Measurements from ENCODE around the gene ZFX.
"Not testable (repeated sequence)": the region's sequence is repeated elsewhere in the genome, so short reads cannot be mapped to it uniquely, and the experiment has no call there.

ZFX gene

DNA sequence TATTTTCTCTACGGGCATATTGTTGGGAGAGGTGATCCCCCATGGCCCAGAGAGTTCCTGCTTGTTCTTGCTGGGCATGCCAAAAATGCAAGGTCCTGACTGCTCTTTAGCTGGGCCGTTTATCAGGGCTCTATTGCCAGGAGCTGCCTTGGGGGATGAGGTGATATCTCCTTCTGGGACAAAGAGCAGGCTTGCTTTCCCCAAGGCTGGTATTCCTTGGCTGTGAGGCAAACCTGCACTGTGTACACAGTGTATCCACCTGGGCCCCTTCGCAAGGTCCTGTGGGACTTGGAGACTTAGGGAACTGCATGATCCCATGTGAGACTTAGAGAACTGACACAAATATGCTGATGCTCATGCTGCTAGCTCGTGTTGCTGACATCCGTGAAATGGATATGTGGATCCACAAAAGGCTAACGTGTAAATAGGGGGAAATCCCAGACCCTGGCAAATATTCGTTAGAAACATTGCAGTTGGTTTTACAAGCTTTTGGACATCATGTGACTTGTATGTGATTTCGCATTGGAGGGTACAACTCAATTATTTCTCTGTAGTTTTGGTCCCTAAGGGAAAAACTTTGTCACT is 24.4 kb upstream of the ZFX start:
- CTCF ChIA-PET: no interaction called here
- TF ChIP-seq, protein P1, sequence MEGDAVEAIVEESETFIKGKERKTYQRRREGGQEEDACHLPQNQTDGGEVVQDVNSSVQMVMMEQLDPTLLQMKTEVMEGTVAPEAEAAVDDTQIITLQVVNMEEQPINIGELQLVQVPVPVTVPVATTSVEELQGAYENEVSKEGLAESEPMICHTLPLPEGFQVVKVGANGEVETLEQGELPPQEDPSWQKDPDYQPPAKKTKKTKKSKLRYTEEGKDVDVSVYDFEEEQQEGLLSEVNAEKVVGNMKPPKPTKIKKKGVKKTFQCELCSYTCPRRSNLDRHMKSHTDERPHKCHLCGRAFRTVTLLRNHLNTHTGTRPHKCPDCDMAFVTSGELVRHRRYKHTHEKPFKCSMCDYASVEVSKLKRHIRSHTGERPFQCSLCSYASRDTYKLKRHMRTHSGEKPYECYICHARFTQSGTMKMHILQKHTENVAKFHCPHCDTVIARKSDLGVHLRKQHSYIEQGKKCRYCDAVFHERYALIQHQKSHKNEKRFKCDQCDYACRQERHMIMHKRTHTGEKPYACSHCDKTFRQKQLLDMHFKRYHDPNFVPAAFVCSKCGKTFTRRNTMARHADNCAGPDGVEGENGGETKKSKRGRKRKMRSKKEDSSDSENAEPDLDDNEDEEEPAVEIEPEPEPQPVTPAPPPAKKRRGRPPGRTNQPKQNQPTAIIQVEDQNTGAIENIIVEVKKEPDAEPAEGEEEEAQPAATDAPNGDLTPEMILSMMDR (IDR thresholded peaks at IDR 0.05; ENCODE audit: control extremely low read depth, extremely low read depth, low read depth, missing control alignments): no peak
- no peak for DNase-seq (ENCODE audit: extremely low spot score)
- POLR2A ChIA-PET: no interaction called here

DNA sequence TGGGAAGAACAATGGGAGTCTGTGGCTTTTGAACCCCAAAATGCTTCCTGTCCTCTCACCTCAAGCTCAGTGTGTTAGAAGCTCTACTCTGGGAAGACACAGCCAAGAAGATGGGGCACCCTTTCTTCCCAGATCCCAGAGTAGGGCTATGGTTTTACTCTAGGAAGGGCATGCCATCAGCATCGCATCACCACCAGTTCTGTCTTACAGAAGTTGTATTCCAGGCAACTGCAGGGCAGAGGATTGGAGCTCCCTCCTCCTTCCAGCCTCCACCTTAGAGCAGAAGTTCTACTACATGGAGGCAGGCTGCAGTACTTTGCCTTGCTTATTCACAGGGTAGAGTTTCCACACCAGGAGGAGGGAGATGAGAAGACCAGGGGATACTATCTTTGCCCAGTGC is 18.1 kb upstream of the ZFX start:
- TF ChIP-seq, protein P1 (IDR thresholded peaks at IDR 0.05; ENCODE audit: control extremely low read depth, extremely low read depth, low read depth, missing control alignments): no peak
- CTCF ChIA-PET: no interaction called here
- DNase-seq (ENCODE audit: extremely low spot score): no peak
- POLR2A ChIA-PET: no interaction called here

DNA sequence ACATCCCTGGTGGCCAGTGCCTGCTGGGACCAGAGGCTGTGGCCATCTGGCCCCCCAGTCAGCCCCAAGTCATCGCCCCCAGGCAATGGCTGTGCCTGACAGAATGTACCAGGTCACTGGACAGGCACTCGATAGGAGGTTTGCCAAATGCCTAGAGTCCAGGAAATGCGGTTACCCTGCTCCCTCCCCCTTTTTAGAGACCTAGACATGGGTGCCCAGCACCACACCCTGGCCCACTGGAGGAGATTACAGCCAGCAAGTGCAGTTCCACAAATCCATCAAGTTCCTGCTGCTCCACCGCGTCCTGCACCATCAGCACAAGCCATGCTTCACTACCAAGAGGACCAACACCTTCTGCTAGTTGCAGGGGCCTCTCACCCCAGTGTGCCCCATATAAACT is 16.2 kb upstream of the ZFX start:
- ChIA-PET POLR2A (no interaction called here), CTCF (no interaction called here)
- no peak for DNase-seq (ENCODE audit: extremely low spot score)
- TF ChIP-seq, protein P1 (IDR thresholded peaks at IDR 0.05; ENCODE audit: control extremely low read depth, extremely low read depth, low read depth, missing control alignments): no peak

DNA sequence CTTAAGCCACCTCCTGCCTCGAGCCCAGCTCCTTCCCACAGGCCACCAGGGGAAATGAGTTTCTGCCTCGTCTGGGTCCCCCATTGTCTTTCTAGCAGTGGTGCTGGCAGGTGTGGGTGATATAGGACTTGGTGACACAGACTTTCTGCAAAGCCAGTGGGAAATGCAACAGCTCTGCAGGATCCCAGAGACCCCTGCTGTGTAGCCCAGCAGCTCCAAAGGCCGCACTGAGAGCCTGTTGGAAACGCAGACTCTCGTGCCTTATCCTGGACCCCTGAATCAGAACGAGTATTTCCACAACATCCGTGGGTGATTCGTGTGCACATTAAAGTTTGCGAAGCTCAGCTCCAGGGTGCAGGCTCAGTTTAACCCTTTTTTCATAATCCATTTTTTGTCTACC is 13.8 kb upstream of the ZFX start:
- CTCF ChIA-PET; DNase-seq (ENCODE audit: extremely low spot score); POLR2A ChIA-PET: not testable (repeated sequence)

DNA sequence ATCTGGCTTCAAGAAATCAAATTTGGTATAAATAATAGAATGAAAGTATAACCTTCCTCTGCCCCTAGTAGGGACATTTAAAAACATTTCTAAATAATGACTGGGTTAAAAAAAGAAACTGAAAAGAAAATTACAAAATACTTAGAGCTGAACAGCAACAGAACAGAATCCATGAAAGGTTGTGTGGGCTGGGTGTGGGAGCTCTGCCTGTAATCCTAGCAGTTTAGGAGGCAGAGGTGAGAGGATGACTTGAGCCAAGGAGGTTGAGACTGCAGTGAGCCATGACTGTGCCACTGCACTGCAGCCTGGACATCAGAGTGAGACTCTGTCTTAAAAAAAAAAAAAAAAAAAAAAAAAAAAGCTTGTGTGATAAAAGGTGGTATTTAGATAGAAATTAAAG is 12.3 kb upstream of the ZFX start:
- POLR2A ChIA-PET: no interaction called here
- no peak for DNase-seq (ENCODE audit: extremely low spot score)
- CTCF ChIA-PET: no interaction called here
- TF ChIP-seq, protein P1 (IDR thresholded peaks at IDR 0.05; ENCODE audit: control extremely low read depth, extremely low read depth, low read depth, missing control alignments): no peak

DNA sequence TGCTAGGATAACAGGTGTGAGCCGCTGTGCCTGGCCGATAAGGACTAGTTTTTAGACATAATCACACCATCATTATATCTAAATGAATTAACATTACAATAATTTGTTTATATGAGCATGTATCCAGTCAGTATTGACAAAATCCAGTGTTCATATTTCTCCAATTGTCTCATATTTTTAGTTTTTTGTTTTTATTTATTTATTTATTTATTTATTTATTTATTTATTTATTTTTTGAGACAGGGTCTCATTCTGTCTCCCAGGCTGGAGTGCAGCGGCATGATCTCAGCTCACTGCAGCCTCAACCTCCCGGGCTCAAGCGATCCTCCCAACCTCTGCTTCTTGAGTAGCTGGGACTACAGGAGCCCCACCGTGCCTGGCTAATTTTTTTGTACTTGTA is 5.5 kb upstream of the ZFX start:
- CTCF ChIA-PET; DNase-seq (ENCODE audit: extremely low spot score); POLR2A ChIA-PET: not testable (repeated sequence)

DNA sequence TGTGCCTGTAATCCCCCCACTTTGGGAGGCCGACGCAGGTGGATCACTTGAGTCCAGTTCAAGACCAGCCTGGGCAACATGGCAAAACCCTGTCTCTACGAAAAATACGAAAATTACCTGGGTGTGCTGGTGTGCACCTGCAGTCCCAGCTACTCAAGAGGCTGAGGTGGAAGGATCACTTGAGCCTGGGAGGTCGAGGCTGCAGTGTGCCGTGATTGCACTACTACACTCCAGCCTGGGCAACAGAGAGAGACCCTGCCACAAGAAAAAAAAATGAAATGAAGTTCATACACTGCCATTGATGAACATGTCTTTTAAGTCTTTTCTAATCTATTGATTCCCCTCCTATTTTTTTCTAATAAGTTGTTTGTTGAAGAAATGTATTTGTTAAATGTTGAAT is 5.0 kb upstream of the ZFX start:
- TF ChIP-seq, protein P1 (IDR thresholded peaks at IDR 0.05; ENCODE audit: control extremely low read depth, extremely low read depth, low read depth, missing control alignments): no peak
- ChIA-PET POLR2A (no interaction called here), CTCF (no interaction called here)
- DNase-seq (ENCODE audit: extremely low spot score): no peak
